Esophagus (tissue), 2 donors: Measurements from ENCODE around the gene TEKT2. TPM values are rescaled to one million over a fixed set of nuclear protein-coding genes. Genes with fewer than 3 reads are reported as not detected.

Source experiments
- H3K27ac ChIP-seq, 2 donors: one replicate each; pipeline ENCODE4 v1.5.1; 2013; ENCODE audit warnings: low read depth in 2 of 2, mild to moderate bottlenecking in 2 of 2, inconsistent platforms in 1 of 2, low read length in 1 of 2, moderate library complexity in 1 of 2
- H3K27me3 ChIP-seq, 2 donors: one replicate each; pipeline ENCODE4 v1.6.1; 2013; ENCODE audit warnings: low read length in 2 of 2, control low read depth in 1 of 2, mild to moderate bottlenecking in 1 of 2; ENCODE audit not compliant: insufficient read depth in 2 of 2, control insufficient read depth in 1 of 2
- H3K36me3 ChIP-seq, 2 donors: one replicate each; pipeline ENCODE4 v1.6.1; 2013; ENCODE audit warnings: low read length in 1 of 2; ENCODE audit not compliant: control insufficient read depth in 2 of 2, insufficient read depth in 2 of 2
- H3K4me1 ChIP-seq, 2 donors: one replicate each; pipeline ENCODE4 v1.6.1; 2013; ENCODE audit warnings: low read length in 1 of 2; ENCODE audit not compliant: control insufficient read depth in 2 of 2, insufficient read depth in 2 of 2
- H3K4me3 ChIP-seq, 2 donors: one replicate each; pipeline ENCODE4 v1.5.1; 2013; ENCODE audit warnings: low read length in 2 of 2, mild to moderate bottlenecking in 2 of 2, low read depth in 1 of 2, moderate library complexity in 1 of 2
- H3K9me3 ChIP-seq, 2 donors: one replicate each; pipeline ENCODE4 v1.6.1; 2013; ENCODE audit warnings: mild to moderate bottlenecking in 2 of 2, low read depth in 1 of 2, low read length in 1 of 2, moderate library complexity in 1 of 2; ENCODE audit not compliant: control insufficient read depth in 2 of 2, insufficient read depth in 1 of 2
- WGBS, 2 donors: extraction: QIAGEN DNeasy Blood & Tissue Kit; methylation state at CpG; one replicate each; pipeline ENCODE4 v1.1.7; 2013; 5-methylcytosine and 5-hydroxymethylcytosine counted together
- polyA plus RNA-seq, 2 donors: library from polyadenylated mRNA; stranded (reverse); fragments of 200-250 nt; gene quantifications; one replicate each; pipeline ENCODE4 v1.2.3, GENCODE V29; 2013
- donor health status: healthy with polysubstance abuse.
- donor health status: Bipolar disorder and iron deficiency.

TEKT2 gene
- polyA plus RNA-seq, 2 donors, result 0.09 to 0.39 TPM

- Histone ChIP-seq H3K27me3 (no peaks in the 10 kb centered on the region), H3K4me3 (no peak overlapping the region), H3K4me1 (no peaks in the 10 kb centered on the region), H3K36me3 (no peaks in the 10 kb centered on the region), H3K9me3 (no peaks in the 10 kb centered on the region), H3K27ac (no peak overlapping the region)
- 76 to 90% methylated on average over 2 of the region's 2 CpGs for WGBS, 2 donors
These were observed 15.0 kb upstream of the TEKT2 start for GRCh38 chr1:36068866-36069265.

- Histone ChIP-seq H3K4me1 (no peaks in the 10 kb centered on the region), H3K27ac (no peak overlapping the region), H3K36me3 (no peaks in the 10 kb centered on the region), H3K27me3 (no peaks in the 10 kb centered on the region), H3K4me3 (no peak overlapping the region), H3K9me3 (no peaks in the 10 kb centered on the region)
- WGBS, 2 donors, result 68 to 73% methylated on average over 2 of the region's 2 CpGs
These were observed 13.5 kb upstream of the TEKT2 start for GRCh38 chr1:36070349-36070748.

DNA sequence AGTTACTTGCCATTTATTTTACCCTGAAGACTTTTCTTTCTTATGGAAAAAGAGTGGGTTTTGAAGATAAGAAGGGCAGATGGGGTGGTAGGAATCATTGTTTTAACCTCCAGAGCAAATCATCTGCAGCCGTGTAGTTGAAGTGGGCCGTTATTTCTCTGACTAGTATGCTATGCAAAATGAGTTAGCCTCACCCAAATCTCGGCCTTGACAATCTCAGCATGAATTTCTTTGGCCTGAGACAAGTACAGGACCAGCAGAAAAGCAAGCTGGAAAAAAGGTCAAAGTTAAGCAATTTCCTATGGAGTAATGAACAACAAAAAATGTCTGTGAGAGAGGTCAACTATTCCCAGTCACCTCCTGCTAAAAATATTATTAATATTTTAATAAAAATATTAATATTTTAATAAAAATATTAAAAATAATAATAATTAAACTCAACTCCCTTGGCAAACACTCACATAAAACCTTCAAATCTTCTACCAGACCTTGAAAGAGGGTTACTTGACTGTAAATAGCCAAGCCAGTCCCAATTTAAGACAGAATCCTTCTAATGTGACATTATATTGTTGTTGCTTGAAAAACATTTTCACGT, 6.8 kb upstream of the TEKT2 start:
- Histone ChIP-seq H3K9me3 (no peaks in the 10 kb centered on the region), H3K4me3 (no peak overlapping the region), H3K27ac (no peak overlapping the region), H3K27me3 (no peaks in the 10 kb centered on the region), H3K4me1 (no peaks in the 10 kb centered on the region), H3K36me3 (no peaks in the 10 kb centered on the region)
- 58 to 68% methylated on average over 4 of the region's 4 CpGs for WGBS, 2 donors

DNA sequence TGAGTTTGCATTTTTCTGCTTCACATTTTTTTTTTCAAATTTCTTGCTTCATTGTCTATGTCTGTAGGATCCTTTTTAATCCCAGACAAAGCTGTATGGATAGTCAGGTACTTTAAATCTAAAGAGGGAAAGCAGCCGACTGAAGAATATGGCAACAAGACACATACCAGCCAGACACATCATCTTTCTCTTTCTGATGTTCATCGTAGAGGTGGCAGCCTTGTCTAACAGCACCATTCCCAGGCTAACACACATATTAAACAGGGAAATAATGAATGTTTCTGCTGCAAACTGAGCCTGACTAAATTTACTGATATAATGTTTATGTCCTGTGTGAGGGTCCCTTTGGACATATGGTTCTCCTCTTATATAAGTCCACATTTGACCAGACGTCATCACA, 3.7 kb upstream of the TEKT2 start:
- Histone ChIP-seq H3K27ac (no peak overlapping the region), H3K9me3 (no peaks in the 10 kb centered on the region)
- 51 to 55% methylated on average over 3 of the region's 3 CpGs for WGBS, 2 donors

GRCh38 chr1:36080801-36081200, 3.1 kb upstream of the TEKT2 start:
- Histone ChIP-seq H3K4me3 (no peak overlapping the region), H3K4me1 (no peaks in the 10 kb centered on the region), H3K27ac (no peak overlapping the region), H3K36me3 (no peaks in the 10 kb centered on the region), H3K27me3 (no peaks in the 10 kb centered on the region), H3K9me3 (no peaks in the 10 kb centered on the region)
- WGBS, 2 donors, result 56 to 72% methylated on average over 6 of the region's 6 CpGs

More for the DNA sequence above, 3.7 kb upstream of the TEKT2 start:
- Histone ChIP-seq H3K4me3 (no peak overlapping the region), H3K4me1 (no peaks in the 10 kb centered on the region), H3K36me3 (no peaks in the 10 kb centered on the region), H3K27me3 (no peaks in the 10 kb centered on the region)

DNA sequence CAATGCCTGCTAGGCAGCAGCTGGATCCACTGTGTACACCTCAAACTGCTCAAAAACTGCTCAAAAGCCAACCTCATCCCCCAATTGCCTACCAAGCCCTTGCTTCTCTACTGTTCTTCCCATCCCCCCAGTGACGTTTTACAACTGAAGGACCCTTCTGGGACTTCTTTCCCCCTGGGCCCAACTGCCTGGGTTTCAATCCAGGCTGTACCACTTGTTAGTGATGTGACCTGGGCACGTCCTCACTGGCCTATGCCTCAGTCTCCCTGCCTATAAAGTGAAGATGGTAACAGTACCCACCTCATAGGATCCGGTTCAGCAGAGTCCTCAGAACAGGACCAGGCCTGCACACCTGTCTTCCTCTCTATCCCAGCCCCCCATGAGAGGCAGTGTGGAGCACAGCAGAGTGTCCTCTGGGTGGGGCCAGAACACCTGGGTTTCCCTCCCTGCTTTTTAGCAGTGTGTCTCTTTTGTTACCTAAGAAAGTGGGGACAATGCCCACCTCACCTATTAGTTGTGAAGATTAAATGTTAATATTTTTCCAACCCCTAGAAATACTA, 1.9 kb upstream of the TEKT2 start:
- no peak overlapping the region for H3K27ac ChIP-seq
- no peaks in the 10 kb centered on the region for H3K36me3 ChIP-seq
- no peaks in the 10 kb centered on the region for H3K27me3 ChIP-seq
- no peaks in the 10 kb centered on the region for H3K4me1 ChIP-seq
- no peak overlapping the region for H3K4me3 ChIP-seq
- 56 to 62% methylated on average over 3 of the region's 3 CpGs for WGBS, 2 donors
- H3K9me3 ChIP-seq, result no peaks in the 10 kb centered on the region

DNA sequence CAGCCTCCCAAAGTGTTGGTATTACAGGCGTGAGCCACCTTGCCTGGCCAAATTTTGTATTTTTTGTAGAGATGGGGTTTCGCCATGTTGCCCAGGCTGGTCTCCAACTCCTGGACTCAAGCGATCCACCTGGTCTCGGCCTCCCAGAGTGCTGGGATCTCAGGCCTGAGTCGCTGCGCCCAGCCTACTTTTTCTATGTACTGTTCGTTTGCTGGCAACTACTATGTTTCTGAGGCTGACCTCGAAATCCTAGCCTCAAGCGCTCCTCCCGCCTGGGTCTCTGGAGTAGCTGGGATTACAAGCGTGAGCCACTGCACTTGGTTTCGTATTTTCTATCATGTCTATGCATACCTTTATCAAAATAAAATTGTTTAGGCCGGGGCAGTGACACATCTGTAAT, 675 bp upstream of the TEKT2 start:
- WGBS, 2 donors, result 79 to 81% methylated on average over 13 of the region's 13 CpGs
- H3K9me3 ChIP-seq, result no peaks in the 10 kb centered on the region

GRCh38 chr1:36084497-36085115, 712 bp downstream of the TEKT2 start:
- Histone ChIP-seq H3K9me3 (no peaks in the 10 kb centered on the region), H3K36me3 (no peaks in the 10 kb centered on the region), H3K4me1 (peaks cover 0 to 9% of the 10 kb centered on the region in 2 donors), H3K27ac (no peak overlapping the region), H3K27me3 (no peaks in the 10 kb centered on the region), H3K4me3 (peak overlapping the region; percentile 15 to 41)
- WGBS, 2 donors, result 39 to 54% methylated on average over 19 of the region's 19 CpGs

More for the DNA sequence above, 675 bp upstream of the TEKT2 start:
- Histone ChIP-seq H3K27me3 (no peaks in the 10 kb centered on the region), H3K4me1 (peaks cover 0 to 5% of the 10 kb centered on the region in 2 donors), H3K27ac (no peak overlapping the region), H3K36me3 (no peaks in the 10 kb centered on the region), H3K4me3 (no peak overlapping the region)

- Histone ChIP-seq H3K36me3 (no peaks in the 10 kb centered on the region), H3K27ac (no peak overlapping the region), H3K27me3 (no peaks in the 10 kb centered on the region), H3K9me3 (no peaks in the 10 kb centered on the region), H3K4me1 (peaks cover 0 to 11% of the 10 kb centered on the region in 2 donors), H3K4me3 (no peak overlapping the region)
- 83 to 94% methylated on average over 8 to 9 of the region's 9 CpGs for WGBS, 2 donors
These were observed 1.2 kb downstream of the TEKT2 start for GRCh38 chr1:36085126-36085525.
